ENCODE results near the gene ATP11C. TPM values are rescaled to one million over a fixed set of nuclear protein-coding genes. Genes with fewer than 3 reads are reported as not detected.

The ATP11C gene
- total and polyA plus RNA-seq, 2 of the 4 experiments (the other 2 are of a cell fraction), result 19.3 to 40.0 TPM

- DNase-seq, result no peak
- peaks cover 9% of the 10 kb centered on the region for H3K4me1 ChIP-seq (ENCODE audit: control insufficient read depth, insufficient read depth, low read length)
- H3K9ac ChIP-seq (ENCODE audit: low read depth, low read length), result no peak overlapping the region
- H3K23ac ChIP-seq (ENCODE audit: low read depth, low read length), result no peak overlapping the region
- in situ Hi-C loops (cut with MboI; ENCODE audit: low sequenced_read_pairs) (no loop called here), dilution Hi-C loops (cut with HindIII; ENCODE audit: low sequenced_read_pairs, unreplicated experiment) (no loop called here), intact Hi-C loops (cut with micrococcal nuclease) (no loop called here)
- no peak overlapping the region for H2BK15ac ChIP-seq (ENCODE audit: low read depth, low read length)
- H4K20me1 ChIP-seq (ENCODE audit: insufficient read depth, low read length), result no peaks in the 10 kb centered on the region
- H3K14ac ChIP-seq (replicated peaks; ENCODE audit: low read depth, low read length), result no peak overlapping the region
- no peak overlapping the region for H3K4me3 ChIP-seq (ENCODE audit: insufficient read depth, low read depth, low read length)
- H3K4me2 ChIP-seq (ENCODE audit: low read depth, low read length), result no peak overlapping the region
- H3K9me1 ChIP-seq (ENCODE audit: insufficient read depth, low read length), result no peaks in the 10 kb centered on the region
- H4K8ac ChIP-seq (ENCODE audit: low read depth in 2 of 2, low read length in 2 of 2), result no peak overlapping the region
- H4K5ac ChIP-seq (ENCODE audit: low read depth, low read length), result no peak overlapping the region
- no peak overlapping the region for H2AK5ac ChIP-seq (ENCODE audit: low read depth, low read length)
- no peaks in the 10 kb centered on the region for H3K9me3 ChIP-seq (ENCODE audit: control insufficient read depth, insufficient read depth, low read length)
- H3K79me1 ChIP-seq (ENCODE audit: low read depth in 1 of 2, low read length in 2 of 2), result peaks cover 10 to 11% of the 10 kb centered on the region in 2 experiments
- no CpG with 5 or more reads among the region's 1 CpG for WGBS, 2 experiments (ENCODE audit: extremely low coverage in 2 of 2, insufficient read length in 1 of 2)
- ChIA-PET CTCF (no interaction called here), POLR2A (ENCODE audit: unreplicated experiment) (no interaction called here)
- no peak for TF ChIP-seq MAFK (IDR thresholded peaks at IDR 0.05; ENCODE audit: low read depth, low read length)
- no peak for TF ChIP-seq MXI1 (IDR thresholded peaks at IDR 0.05; ENCODE audit: borderline replicate concordance, low read depth, low read length)
- TF ChIP-seq FOS (IDR thresholded peaks at IDR 0.05; ENCODE audit: low read depth, low read length), result no peak
- TF ChIP-seq, protein P1, sequence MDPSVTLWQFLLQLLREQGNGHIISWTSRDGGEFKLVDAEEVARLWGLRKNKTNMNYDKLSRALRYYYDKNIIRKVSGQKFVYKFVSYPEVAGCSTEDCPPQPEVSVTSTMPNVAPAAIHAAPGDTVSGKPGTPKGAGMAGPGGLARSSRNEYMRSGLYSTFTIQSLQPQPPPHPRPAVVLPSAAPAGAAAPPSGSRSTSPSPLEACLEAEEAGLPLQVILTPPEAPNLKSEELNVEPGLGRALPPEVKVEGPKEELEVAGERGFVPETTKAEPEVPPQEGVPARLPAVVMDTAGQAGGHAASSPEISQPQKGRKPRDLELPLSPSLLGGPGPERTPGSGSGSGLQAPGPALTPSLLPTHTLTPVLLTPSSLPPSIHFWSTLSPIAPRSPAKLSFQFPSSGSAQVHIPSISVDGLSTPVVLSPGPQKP (IDR thresholded peaks at IDR 0.05; ENCODE audit: borderline replicate concordance, low read depth, low read length), result no peak
- TF ChIP-seq RCOR1 (IDR thresholded peaks at IDR 0.05; ENCODE audit: insufficient replicate concordance, low read length), result no peak
- no peak for TF ChIP-seq CEBPB (IDR thresholded peaks at IDR 0.05; ENCODE audit: low read depth, low read length)
- no peak for TF ChIP-seq CHD1 (IDR thresholded peaks at IDR 0.05; ENCODE audit: low read depth, low read length)
- no peak for TF ChIP-seq POLR2A (IDR thresholded peaks at IDR 0.05; ENCODE audit: low read depth, low read length)
- no peak for TF ChIP-seq BHLHE40 (IDR thresholded peaks at IDR 0.05; ENCODE audit: low read depth, low read length)
- TF ChIP-seq RAD21 (IDR thresholded peaks at IDR 0.05; ENCODE audit: low read length), result no peak
- no peak for TF ChIP-seq MAZ (IDR thresholded peaks at IDR 0.05; ENCODE audit: borderline replicate concordance, low read depth, low read length)
- TF ChIP-seq USF2 (IDR thresholded peaks at IDR 0.05; ENCODE audit: low read depth, low read length), result no peak
- TF ChIP-seq SMC3 (IDR thresholded peaks at IDR 0.05; ENCODE audit: low read depth, low read length), result no peak
- TF ChIP-seq RFX5 (IDR thresholded peaks at IDR 0.05; ENCODE audit: low read depth, low read length), result no peak
- TF ChIP-seq NFE2L2 (IDR thresholded peaks at IDR 0.05; ENCODE audit: low read depth, low read length), result no peak
- TF ChIP-seq CTCF (conservative IDR thresholded peaks at IDR 0.05; ENCODE audit: low read depth, low read length), result no peak
- H3K56ac ChIP-seq (ENCODE audit: extremely low read depth, insufficient read depth, low read length), result no peak overlapping the region
- no peaks in the 10 kb centered on the region for H3K27me3 ChIP-seq (ENCODE audit: control insufficient read depth, insufficient read depth, low read length)
- no peak overlapping the region for H3K18ac ChIP-seq (ENCODE audit: low read depth, low read length)
- no peak for ATAC-seq (ENCODE audit: low read depth)
- no peak overlapping the region for H3K4ac ChIP-seq (ENCODE audit: low read depth, low read length)
- no peak overlapping the region for H2BK5ac ChIP-seq (ENCODE audit: low read depth, low read length, poor library complexity, severe bottlenecking)
- H3K36me3 ChIP-seq (ENCODE audit: control insufficient read depth, insufficient read depth, low read length), result no peaks in the 10 kb centered on the region
- H4K91ac ChIP-seq (ENCODE audit: insufficient read depth, low read depth, low read length), result no peak overlapping the region
- H2AFZ ChIP-seq (replicated peaks; ENCODE audit: low read length, poor library complexity), result no peak overlapping the region
- no peak overlapping the region for H3K27ac ChIP-seq (ENCODE audit: insufficient read depth, low read length)
- no peak overlapping the region for H2BK20ac ChIP-seq (ENCODE audit: low read depth, low read length)
- no peak overlapping the region for H2BK120ac ChIP-seq (ENCODE audit: low read depth, low read length)
- no TSS peak for BruUV-seq (replicated peaks)
- no peak overlapping the region for H2AK9ac ChIP-seq (replicated peaks; ENCODE audit: low read depth, low read length, poor library complexity)
These were observed 104.0 kb downstream of the ATP11C start for GRCh38 chrX:139828830-139829229.
